Measurements from ENCODE around the gene LRCH3. TPM values are rescaled to one million over a fixed set of nuclear protein-coding genes. Genes with fewer than 3 reads are reported as not detected.

The LRCH3 gene
- total RNA-seq, 1 experiment from 2014 or later = 75.8 TPM

- ATAC-seq = no peak
- intact Hi-C loops (cut with micrococcal nuclease; ENCODE audit: unreplicated experiment) (no loop called here), in situ Hi-C loops (cut with HindIII; ENCODE audit: low pct_unique_long_range_greater_than_20kb, low sequenced_read_pairs) (no loop called here)
- Histone ChIP-seq H3K27me3 (ENCODE audit: control insufficient read depth, insufficient read depth, low read length) (no peaks in the 10 kb centered on the region), H3K27ac (ENCODE audit: low read length) (no peak overlapping the region), H3K9me3 (ENCODE audit: control insufficient read depth, insufficient read depth, low read depth, low read length) (no peaks in the 10 kb centered on the region), H3K4me1 (ENCODE audit: control insufficient read depth, insufficient read depth, low read length) (no peaks in the 10 kb centered on the region), H3K4me3 (ENCODE audit: low read depth in 2 of 2, low read length in 2 of 2) (no peak overlapping the region), H3K36me3 (ENCODE audit: control insufficient read depth, insufficient read depth, low read length) (peaks cover 33% of the 10 kb centered on the region)
- BruUV-seq (replicated peaks) = no TSS peak
- CTCF ChIA-PET = no interaction called here
- no peak for DNase-seq (ENCODE audit: low read depth, low spot score)
- POLR2A ChIA-PET = no interaction called here
- TF ChIP-seq, protein P1, sequence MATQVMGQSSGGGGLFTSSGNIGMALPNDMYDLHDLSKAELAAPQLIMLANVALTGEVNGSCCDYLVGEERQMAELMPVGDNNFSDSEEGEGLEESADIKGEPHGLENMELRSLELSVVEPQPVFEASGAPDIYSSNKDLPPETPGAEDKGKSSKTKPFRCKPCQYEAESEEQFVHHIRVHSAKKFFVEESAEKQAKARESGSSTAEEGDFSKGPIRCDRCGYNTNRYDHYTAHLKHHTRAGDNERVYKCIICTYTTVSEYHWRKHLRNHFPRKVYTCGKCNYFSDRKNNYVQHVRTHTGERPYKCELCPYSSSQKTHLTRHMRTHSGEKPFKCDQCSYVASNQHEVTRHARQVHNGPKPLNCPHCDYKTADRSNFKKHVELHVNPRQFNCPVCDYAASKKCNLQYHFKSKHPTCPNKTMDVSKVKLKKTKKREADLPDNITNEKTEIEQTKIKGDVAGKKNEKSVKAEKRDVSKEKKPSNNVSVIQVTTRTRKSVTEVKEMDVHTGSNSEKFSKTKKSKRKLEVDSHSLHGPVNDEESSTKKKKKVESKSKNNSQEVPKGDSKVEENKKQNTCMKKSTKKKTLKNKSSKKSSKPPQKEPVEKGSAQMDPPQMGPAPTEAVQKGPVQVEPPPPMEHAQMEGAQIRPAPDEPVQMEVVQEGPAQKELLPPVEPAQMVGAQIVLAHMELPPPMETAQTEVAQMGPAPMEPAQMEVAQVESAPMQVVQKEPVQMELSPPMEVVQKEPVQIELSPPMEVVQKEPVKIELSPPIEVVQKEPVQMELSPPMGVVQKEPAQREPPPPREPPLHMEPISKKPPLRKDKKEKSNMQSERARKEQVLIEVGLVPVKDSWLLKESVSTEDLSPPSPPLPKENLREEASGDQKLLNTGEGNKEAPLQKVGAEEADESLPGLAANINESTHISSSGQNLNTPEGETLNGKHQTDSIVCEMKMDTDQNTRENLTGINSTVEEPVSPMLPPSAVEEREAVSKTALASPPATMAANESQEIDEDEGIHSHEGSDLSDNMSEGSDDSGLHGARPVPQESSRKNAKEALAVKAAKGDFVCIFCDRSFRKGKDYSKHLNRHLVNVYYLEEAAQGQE (IDR thresholded peaks at IDR 0.05; ENCODE audit: insufficient read depth in 1 of 2, low read depth in 2 of 2, low read length in 1 of 2) = no peak
- TF ChIP-seq CTCF (IDR thresholded peaks at IDR 0.05) = no peak
- TF ChIP-seq SIN3A (IDR thresholded peaks at IDR 0.05; ENCODE audit: borderline replicate concordance, insufficient read depth, low read depth, low read length) = no peak
- no peak for TF ChIP-seq POLR2AphosphoS5 (IDR thresholded peaks at IDR 0.05; ENCODE audit: low read depth, low read length)
- no peak for TF ChIP-seq TCF7L2 (IDR thresholded peaks at IDR 0.05; ENCODE audit: low read depth, low read length)
These were observed 50.7 kb downstream of the LRCH3 start for GRCh38 chr3:197841789-197842188.

GRCh38 chr3:197846491-197846890 is 55.4 kb downstream of the LRCH3 start:
- ChIA-PET CTCF (no interaction called here), POLR2A (no interaction called here)
- ATAC-seq = no peak
- in situ Hi-C loops (cut with HindIII; ENCODE audit: low pct_unique_long_range_greater_than_20kb, low sequenced_read_pairs) (no loop called here), intact Hi-C loops (cut with micrococcal nuclease; ENCODE audit: unreplicated experiment) (no loop called here)
- no TSS peak for BruUV-seq (replicated peaks)
- Histone ChIP-seq H3K4me1 (ENCODE audit: control insufficient read depth, insufficient read depth, low read length) (peaks cover 14% of the 10 kb centered on the region), H3K27ac (ENCODE audit: low read length) (no peak overlapping the region), H3K9me3 (ENCODE audit: control insufficient read depth, insufficient read depth, low read depth, low read length) (no peaks in the 10 kb centered on the region), H3K36me3 (ENCODE audit: control insufficient read depth, insufficient read depth, low read length) (peaks cover 20% of the 10 kb centered on the region), H3K27me3 (ENCODE audit: control insufficient read depth, insufficient read depth, low read length) (no peaks in the 10 kb centered on the region), H3K4me3 (ENCODE audit: low read depth in 2 of 2, low read length in 2 of 2) (no peak overlapping the region)
- TF ChIP-seq CTCF (IDR thresholded peaks at IDR 0.05) (no peak), TCF7L2 (IDR thresholded peaks at IDR 0.05; ENCODE audit: low read depth, low read length) (no peak), SIN3A (IDR thresholded peaks at IDR 0.05; ENCODE audit: borderline replicate concordance, insufficient read depth, low read depth, low read length) (no peak), POLR2AphosphoS5 (IDR thresholded peaks at IDR 0.05; ENCODE audit: low read depth, low read length) (no peak)
- TF ChIP-seq, protein P1 (IDR thresholded peaks at IDR 0.05; ENCODE audit: insufficient read depth in 1 of 2, low read depth in 2 of 2, low read length in 1 of 2) = no peak
- no peak for DNase-seq (ENCODE audit: low read depth, low spot score)
